Right atrium auricular region (tissue), 2 donors: Measurements from ENCODE around the gene JAKMIP1. TPM values are rescaled to one million over a fixed set of nuclear protein-coding genes. Genes with fewer than 3 reads are reported as not detected.

ENCODE experiments used
- DNase-seq: peaks from one replicate; pipeline ENCODE4 v3.0.0-alpha.2; 2019; ENCODE audit warnings: low spot score
- H3K27ac ChIP-seq, 2 donors: fragments of 200-600 bp; sonication (generic); 1 replicate in 1 of 2; 2 replicates in 1 of 2; pipeline ENCODE4 v1.5.1; 2016 to 2019
- H3K27me3 ChIP-seq, 2 donors: fragments of 200-600 bp; sonication (generic); one replicate each; pipeline versions ENCODE4 v1.5.1 to v1.6.0; 2017 to 2019
- H3K36me3 ChIP-seq: fragments of 200-600 bp; sonication (generic); one replicate; pipeline ENCODE4 v1.5.1; 2016
- H3K4me1 ChIP-seq, 2 donors: fragments of 200-600 bp; sonication (generic); one replicate each; pipeline versions ENCODE4 v1.5.1 to v1.6.0; 2017 to 2019
- H3K4me3 ChIP-seq, 2 donors: fragments of 200-600 bp; sonication (generic); 1 replicate in 1 of 2; 2 replicates in 1 of 2; pipeline ENCODE4 v1.5.1; 2017 to 2019; ENCODE audit warnings: mild to moderate bottlenecking in 1 of 2, moderate library complexity in 1 of 2
- H3K9me3 ChIP-seq, 2 donors: fragments of 200-600 bp; sonication (generic); one replicate each; pipeline ENCODE4 v1.5.1; 2019
- total RNA-seq, 2 donors: library from RNA; depleted of rRNA; stranded (reverse); fragments of >200 nt; gene quantifications; one replicate each; pipeline ENCODE4 v1.1.0, GENCODE V29; 2016
- TF ChIP-seq, protein P1 (sequence below), 2 donors: fragments of 200-600 bp; sonication (generic); IDR thresholded peaks; one replicate each; pipeline ENCODE4 v1.5.1; 2019; ENCODE audit warnings: antibody characterized with exemption in 2 of 2

The JAKMIP1 gene
- total RNA-seq, 2 donors from 2014 or later: 0.30 to 0.59 TPM

DNA sequence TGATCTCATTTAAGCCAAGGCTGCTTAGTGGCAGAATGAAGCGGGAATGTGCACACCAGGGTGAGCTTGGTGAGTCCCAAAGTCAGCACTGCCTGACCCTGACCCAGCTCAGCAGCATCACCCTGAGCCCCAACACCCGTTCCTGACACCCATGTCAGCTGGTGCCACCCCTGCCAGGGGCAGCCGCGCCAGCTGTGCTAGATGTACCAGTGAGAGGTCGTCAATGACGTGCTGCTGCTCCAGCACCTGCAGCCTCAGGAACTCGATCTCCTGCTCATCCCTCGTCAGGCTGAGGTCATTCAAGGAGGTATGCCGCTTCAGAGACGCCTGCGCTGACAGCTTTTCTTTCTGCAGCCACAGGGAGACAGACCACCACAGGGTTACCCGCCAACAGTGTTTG, 120.4 kb downstream of the JAKMIP1 start:
- H3K4me1 ChIP-seq: no peaks in the 10 kb centered on the region
- TF ChIP-seq, protein P1, sequence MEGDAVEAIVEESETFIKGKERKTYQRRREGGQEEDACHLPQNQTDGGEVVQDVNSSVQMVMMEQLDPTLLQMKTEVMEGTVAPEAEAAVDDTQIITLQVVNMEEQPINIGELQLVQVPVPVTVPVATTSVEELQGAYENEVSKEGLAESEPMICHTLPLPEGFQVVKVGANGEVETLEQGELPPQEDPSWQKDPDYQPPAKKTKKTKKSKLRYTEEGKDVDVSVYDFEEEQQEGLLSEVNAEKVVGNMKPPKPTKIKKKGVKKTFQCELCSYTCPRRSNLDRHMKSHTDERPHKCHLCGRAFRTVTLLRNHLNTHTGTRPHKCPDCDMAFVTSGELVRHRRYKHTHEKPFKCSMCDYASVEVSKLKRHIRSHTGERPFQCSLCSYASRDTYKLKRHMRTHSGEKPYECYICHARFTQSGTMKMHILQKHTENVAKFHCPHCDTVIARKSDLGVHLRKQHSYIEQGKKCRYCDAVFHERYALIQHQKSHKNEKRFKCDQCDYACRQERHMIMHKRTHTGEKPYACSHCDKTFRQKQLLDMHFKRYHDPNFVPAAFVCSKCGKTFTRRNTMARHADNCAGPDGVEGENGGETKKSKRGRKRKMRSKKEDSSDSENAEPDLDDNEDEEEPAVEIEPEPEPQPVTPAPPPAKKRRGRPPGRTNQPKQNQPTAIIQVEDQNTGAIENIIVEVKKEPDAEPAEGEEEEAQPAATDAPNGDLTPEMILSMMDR (IDR thresholded peaks at IDR 0.05): no peak
- no peaks in the 10 kb centered on the region for H3K9me3 ChIP-seq
- no peak overlapping the region for H3K4me3 ChIP-seq
- no peaks in the 10 kb centered on the region for H3K27me3 ChIP-seq
- H3K36me3 ChIP-seq: no peaks in the 10 kb centered on the region
- no peak overlapping the region for H3K27ac ChIP-seq
- no peak for DNase-seq

DNA sequence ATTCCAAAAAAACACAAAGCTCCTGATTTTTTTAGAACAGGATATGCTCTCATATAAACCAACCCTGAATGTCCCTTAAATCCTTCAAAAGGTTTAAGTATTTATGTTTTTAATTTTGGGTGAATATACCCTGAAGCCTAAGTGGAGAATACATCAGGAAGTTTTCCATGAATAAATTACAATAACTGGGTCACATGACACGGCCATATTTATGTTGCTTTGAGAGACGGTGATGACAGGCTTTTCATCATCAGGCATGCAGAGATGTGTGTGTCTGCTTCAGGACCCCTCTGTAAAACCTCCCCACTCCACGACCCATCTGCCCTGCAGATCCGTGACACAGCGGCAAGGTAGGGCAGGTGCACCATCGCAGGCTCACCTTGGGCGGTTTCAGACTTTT, 121.8 kb downstream of the JAKMIP1 start:
- Histone ChIP-seq H3K4me1 (no peaks in the 10 kb centered on the region), H3K27ac (no peak overlapping the region), H3K27me3 (no peaks in the 10 kb centered on the region), H3K36me3 (no peaks in the 10 kb centered on the region), H3K4me3 (no peak overlapping the region), H3K9me3 (no peaks in the 10 kb centered on the region)
- DNase-seq: no peak
- TF ChIP-seq, protein P1 (IDR thresholded peaks at IDR 0.05): no peak

DNA sequence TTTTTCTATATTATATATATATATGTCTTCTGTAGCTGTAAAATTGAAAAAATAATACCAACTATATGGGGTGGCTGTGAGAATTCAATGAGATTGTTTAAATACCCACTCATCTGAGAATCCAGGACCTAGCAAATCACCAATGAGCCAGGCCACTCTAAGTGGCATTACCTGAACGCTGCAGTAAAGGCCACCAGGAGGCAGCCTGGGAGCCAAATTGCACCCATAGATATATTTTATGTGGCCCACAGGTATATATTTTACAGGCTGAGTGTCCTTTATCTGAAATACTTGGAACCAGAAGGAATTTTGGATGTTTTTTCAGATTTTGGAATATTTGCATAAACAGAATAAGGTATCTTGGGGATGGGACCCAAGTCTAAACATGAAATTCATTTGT, 124.0 kb downstream of the JAKMIP1 start:
- DNase-seq: no peak
- H3K4me1 ChIP-seq: no peaks in the 10 kb centered on the region
- no peak overlapping the region for H3K4me3 ChIP-seq
- TF ChIP-seq, protein P1 (IDR thresholded peaks at IDR 0.05): no peak
- no peaks in the 10 kb centered on the region for H3K9me3 ChIP-seq
- H3K36me3 ChIP-seq: no peaks in the 10 kb centered on the region
- H3K27me3 ChIP-seq: no peaks in the 10 kb centered on the region
- no peak overlapping the region for H3K27ac ChIP-seq

DNA sequence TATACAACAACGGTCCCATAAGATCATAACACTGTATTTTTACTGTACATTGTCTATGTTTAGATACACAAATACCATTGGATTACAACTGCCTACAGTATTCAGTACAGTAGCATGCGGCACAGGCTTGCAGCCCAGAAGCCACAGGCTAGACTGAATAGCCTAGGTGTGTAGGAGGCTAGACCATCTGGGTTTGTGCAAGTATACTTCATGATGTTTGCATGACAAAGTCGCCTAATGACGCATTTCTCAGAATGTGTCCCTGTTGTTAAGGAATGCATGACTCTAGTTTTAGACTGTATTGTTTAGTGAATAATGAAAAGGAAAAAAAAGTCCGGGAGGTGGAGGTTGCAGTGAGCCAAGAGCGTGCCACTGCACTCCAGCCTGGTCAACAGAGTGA, 125.6 kb downstream of the JAKMIP1 start:
- Histone ChIP-seq H3K27me3 (no peaks in the 10 kb centered on the region), H3K27ac (no peak overlapping the region), H3K9me3 (no peaks in the 10 kb centered on the region), H3K36me3 (no peaks in the 10 kb centered on the region), H3K4me3 (no peak overlapping the region), H3K4me1 (no peaks in the 10 kb centered on the region)
- DNase-seq: no peak
- TF ChIP-seq, protein P1 (IDR thresholded peaks at IDR 0.05): no peak

DNA sequence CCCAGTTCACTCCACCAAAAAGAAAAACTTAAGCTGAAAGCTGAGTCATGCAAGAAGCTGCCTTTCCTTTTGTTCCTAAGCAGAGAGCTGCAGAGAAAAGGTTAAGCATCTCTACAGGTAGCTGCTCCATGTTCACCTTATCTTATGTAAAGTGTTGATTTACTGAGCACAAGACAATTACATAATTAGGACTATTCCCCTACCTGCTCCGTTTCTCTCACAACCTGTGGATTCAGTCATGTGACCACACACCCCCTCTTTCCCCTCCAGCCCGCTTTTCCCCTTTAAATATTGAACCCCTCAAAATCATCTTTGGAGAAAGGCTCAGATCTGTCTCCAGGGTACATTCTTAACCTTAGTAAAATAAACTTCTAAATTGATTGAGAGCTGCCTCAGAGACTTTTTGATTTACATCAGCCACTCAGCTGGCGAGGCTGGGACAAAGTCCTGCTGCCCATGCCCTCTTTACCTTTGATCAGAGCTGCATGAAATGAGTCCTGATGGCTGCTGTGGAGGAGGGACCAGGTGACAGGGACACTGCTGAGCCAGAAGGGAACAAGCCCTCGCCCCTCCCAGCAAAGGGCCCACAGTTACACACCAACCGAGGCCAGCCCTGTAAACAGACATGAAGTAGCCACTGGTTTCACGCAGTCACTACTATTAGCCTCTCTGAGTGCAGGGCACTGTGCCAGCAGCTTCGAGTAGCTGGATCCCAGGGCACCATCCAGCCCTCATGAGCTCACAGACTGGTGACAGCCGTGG, 128.2 kb downstream of the JAKMIP1 start:
- DNase-seq: no peak
- H3K27ac ChIP-seq: no peak overlapping the region
- no peaks in the 10 kb centered on the region for H3K4me1 ChIP-seq
- H3K9me3 ChIP-seq: no peaks in the 10 kb centered on the region
- H3K27me3 ChIP-seq: no peaks in the 10 kb centered on the region
- TF ChIP-seq, protein P1 (IDR thresholded peaks at IDR 0.05): no peak
- no peak overlapping the region for H3K4me3 ChIP-seq
- no peaks in the 10 kb centered on the region for H3K36me3 ChIP-seq
